Mesenteric fat pad (tissue), 1 donor: ENCODE data around the gene NAA10. TPM values are rescaled to one million over a fixed set of nuclear protein-coding genes. Genes with fewer than 3 reads are reported as not detected.

ENCODE experiments used
- DNase-seq: peaks from one replicate; pipeline ENCODE4 v3.0.0-alpha.2; 2020; ENCODE audit warnings: low spot score
- total RNA-seq: library from RNA; stranded (reverse); fragmentation: NEBNext Ultra II Directional; extraction: Animal tissue kit (Norgen Biotek cat#: 25700); gene quantifications from one replicate; pipeline ENCODE4 v1.2.1, GENCODE V29; 2021
- donor health status: DM: yes; HTN: yes; CAD: no.

The NAA10 gene
- total RNA-seq, 1 donor from 2014 or later = 118 TPM

DNA sequence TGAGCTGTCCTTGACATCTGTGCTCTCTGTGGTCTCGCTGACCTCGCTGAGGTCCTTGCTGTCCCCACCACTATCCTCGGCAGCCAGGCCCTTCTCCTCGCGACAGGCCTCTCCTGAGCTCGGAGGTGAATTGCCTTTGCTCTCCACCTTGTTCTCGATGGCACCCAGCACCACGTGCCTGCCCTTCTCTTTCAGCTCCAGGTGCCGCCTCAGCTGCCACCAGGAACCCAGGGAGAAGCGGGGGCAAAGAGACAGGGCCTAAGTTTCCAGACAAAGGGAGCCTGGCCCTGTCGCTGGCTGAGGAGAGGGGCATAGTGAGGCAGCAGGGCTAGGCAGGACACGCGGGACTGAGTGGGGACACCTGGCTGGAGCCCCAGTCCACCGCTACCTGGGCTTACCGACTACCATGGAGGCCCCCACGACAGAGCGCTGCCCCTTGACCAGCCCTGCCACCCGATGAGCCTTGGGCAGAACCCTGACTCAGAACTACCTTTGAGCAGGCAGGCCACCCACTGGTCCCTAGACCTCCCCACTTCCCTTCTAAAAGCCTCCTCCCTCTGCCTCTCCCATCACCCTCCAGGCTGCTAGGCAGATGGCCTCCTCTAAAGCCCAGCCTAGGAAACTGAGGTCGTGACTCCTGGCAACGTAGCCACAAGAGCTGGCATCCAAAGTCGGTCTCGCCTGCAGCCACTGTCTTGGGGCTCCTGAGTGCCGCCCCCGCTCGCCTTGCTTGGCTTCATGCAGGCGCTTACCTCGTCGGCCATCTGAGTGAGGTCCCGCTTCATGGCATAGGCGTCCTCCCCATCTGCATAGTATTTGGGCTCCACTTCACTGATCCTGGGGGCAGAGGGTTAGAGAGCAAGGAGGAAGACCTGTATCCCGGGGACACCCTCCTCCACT lies 4.6 kb downstream of the NAA10 start:
- no peak for DNase-seq

DNA sequence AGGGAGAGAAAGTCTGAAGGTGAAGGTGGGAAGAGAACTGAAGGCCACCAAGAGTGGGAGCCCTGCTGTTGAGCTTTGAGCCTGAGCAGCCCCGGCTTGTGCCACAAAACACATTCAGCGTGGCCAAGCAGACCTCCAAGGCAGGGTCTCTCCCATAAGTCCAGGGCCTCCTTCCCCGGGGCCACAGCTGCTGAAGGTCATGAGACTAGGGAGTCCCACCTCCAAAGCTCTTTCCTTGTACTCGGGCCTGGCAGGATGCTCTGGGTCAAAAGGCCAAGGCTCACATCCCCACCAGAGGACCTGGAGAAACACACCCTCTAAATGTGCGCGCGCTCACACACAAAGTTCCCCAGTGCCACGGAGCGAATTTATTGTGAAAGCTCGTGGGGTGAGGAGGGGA lies 5.3 kb downstream of the NAA10 start:
- no peak for DNase-seq

DNA sequence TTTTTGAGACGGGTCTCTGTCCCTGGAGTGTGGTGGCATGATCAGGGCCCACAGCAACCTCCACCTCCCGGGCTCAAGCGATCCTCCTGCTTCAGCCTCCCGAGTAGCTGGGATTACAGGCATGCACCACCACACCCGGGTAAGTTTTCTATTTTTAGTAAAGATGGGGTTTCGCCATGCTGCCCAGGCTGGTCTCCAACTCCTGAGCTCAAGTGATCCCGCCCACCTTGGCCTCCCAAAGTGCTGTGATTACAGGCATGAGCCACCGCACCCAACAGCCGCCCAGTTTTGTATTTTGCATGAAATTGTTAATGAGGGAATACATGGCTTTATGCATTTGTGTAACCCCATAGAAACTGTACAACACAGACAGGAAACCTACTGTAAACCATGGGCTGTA lies 6.0 kb downstream of the NAA10 start:
- no peak for DNase-seq

DNA sequence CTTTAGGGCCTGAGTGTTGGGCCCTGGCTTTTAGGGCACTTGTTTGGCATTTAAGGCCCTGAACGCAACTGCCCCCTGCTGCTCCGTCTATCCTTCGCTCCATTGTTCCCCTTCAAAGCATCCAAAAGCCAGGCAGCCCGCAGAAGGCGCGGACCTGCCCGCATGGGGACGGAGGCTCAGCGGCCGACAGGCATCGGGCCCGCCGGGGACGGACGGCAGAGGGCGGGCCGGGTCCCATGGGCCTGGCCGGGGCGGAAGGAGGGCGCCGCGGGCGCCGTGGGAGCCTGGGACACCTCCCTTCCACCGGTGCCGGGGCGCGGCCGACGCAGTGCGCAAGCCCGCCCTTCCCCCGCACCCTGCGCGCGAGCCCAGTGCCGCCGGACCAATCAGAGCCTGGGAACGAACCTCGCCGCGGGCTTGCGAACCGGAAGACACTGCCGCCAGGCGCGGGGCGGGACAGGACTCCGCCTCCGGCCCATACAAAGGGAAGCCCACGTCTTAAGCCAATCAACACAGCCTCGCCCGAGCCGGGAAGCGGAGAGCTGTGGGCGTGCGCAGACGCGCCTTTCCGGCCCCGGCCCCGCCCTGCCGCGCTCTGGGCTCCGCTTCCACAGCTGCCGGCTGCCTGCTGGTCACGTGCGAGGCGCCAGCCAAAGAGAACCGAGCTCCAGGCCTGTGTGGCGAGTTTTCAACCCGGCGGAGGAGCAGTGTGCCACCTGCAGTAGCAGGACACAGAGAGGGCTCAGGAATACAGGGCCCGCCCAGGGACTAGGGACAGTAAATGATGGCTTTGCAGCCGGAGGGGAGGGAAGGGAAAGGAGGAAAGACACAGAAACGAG lies 6.7 kb downstream of the NAA10 start:
- peak; percentile 98 for DNase-seq

DNA sequence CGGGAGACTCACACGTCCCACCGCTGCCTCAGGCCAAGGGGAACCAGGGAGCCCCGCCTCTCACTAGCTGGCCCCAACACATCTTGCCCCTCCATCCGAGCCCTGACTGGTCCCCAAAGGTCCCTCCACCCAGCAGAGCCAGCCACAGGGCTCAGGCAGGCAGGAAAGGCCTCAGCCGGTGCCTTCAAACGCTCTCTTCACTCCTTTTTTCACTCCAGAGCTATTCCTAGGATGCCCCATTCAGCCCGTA lies 7.2 kb downstream of the NAA10 start:
- no peak for DNase-seq

DNA sequence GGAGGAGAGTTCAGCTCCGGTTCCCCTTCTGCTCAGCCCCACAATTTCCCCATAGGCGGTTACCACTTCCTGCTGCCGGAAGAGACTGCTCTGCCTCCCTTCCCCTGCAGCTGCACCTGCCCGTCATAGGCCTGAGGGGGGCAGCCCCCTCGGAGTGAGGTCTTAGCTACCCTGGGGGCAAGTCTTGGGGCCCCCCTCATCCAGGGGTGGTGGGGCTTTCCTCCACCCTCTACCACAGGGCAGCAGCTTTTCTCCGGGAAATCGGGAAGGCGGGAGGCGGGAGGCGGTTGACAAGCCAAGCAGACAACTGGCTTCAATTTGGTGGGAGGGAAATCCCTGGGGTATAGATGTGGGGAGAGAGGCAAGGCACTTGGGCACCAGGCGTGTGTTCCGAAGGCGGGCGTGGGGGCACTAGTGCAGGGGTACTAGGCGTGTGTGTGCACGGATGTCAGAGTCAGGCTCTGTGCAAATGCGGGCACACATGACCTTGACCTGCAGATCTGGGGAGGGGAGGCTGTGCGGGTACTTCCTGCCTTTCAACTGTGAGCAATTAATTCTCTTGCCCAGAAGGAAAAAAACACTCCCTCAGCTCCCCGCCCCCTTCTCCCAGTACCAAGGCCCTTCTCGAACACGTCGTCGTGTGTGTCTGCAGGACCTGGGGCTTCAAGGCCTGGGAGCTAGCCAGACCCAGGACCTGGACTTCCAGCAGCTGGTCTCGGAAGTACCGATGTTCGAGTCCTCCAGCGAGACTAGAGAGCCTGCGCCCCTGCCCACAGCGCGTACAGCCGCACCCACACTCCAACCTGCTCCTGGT lies 7.8 kb downstream of the NAA10 start:
- DNase-seq = no peak

DNA sequence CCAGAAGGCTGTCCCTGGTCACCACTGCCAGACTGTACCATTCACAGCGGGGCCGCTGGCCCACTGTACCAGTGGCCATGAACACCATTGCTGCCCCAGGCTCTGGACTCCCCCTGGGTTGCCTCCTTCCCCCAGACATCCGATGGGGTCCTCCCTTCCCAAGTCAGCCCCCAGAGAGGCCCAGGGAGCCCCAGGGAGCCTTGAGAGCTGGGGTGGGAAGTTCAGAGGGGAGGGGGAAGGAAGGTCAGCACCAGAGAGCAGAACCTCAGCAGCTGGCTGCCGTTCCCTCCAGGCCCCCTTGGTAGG lies 8.3 kb downstream of the NAA10 start:
- DNase-seq = no peak

DNA sequence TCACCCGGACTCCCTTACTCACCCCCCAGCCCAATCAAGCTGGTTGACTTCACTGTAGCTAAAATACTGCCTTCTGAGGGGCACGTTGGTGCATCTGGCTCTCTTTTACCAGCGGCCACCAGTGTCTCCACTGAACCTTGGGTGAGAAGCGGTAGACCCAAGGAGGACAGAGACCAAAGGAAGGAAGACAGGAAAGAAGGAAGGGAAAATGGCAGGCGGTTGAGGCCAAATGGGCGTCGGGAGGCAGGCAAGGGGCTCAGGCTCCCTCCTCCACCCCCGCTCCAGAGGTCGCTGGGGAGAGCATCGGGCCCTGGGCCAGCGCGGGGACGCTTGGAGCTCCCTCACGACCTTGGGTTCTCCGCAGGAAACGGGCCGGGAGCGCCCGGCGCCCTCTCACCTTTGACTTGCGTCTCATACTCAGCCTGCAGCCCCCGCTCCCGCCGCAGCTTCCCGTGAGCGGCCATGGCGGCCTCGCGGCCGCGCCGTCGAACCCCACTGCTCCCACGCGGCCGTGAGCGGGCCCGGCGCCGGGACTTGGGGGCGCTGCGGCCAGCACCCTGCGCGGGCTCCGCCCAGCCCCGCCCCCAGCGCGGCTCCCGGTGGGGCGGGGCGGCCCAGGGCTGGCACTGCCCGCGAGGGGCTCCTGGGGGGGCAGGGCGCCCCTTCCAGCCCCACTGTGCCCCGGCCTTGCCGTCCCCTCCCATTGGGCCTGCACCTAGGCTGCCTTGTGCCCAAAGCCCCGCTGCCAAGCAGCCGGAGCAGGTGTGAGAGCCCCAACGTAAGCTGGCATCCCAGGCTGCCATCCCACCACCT lies 8.9 kb downstream of the NAA10 start, which contains the start of gene ARHGAP4:
ARHGAP4 (minus strand) TSS at position 526 of the 813 bp plus-strand sequence; CDS start at position 464, 62 bp downstream.
- DNase-seq = no peak

DNA sequence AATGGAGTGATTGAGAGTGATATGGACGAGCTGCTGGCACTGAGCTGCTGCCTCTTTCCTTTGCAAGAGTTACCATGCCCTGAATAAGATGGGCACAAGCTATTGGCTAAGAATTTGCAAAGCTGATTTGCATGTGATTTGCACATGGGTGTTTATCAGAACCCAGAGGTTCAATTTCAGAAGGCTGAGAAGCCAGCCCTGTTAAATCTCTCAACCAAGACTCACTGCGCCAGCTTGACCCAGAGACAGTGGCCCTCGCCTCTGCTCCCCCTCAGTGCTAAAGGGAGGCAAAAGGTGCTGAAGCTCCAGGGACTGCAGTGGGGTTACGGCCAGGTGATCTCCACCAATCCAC lies 9.5 kb downstream of the NAA10 start:
- DNase-seq = no peak

DNA sequence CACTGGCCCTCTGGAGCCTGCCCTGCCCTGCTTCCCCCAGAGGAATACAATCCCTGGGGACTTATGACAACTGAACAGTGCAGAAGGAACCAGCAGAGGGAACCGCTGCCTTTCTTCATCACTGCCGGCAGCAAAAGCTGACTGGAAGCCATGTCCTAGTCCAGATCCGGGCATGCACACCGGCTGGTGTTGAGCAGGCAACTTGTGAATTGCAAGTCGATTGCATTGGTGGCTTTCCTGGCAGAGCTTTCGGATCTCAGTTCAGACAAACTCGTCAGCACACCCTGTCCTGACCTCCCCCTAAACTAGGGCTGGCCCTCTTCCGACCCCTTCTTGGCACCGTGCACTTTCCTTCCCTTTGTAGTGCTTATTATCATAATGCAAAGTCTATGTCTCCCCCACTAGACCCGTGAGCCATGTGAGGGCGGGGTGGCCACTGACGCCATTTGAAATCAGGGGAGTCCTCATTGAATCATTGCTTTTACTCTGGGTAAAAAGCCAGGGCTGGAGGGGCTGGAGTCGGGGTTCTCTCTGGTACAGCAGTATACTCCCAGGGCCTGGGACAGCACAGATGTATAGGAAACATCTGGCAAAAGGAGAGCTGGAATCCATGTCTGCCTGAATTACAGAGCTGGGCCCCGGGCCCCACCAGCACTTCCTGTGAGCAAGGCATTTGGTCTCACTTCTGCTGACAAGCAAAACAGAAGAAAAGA lies 10.5 kb downstream of the NAA10 start:
- no peak for DNase-seq

DNA sequence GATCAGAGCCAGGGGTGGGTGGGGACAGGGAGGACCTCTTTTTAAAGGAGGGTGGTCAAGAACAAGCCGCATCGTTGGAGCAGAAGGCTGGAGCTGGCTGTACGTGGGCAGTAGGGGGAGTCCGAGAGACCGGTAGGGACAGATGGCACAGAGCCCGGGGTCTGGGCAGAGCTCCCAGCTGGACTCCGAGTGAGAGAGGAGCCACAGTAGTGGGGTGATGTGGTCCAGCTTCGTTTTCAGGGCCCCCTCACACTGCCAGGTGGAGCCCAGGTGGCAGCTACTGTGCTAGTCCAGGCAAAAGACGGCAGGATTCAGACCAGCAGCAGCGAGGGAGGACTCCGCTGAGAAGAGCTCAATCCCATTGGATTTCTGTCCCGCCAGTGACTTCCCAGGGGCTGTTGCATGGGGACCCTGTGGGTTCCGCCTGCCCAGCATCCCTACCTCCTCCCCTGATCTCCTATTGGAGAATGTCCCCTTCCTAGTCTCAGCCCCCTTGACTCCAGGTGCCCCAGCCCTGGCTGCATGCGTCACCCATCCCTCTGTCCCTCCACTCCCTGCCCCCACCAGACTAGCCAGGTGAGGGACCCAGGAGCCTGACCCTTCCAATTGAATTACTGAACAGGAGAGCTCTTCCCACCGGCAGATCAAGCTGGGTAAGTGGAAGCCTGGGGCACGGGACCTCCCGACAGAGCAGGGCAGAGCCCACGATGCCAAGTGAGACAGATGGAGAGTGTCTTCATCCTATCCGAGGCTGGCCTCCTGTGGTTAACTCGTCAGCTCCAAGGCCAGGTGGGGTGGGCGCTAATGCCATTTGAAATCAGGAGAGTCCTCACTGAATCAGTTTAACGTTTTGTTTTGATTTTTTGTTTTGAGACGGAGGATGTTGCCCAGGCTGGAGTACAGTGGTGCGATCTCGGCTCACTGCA lies 11.6 kb downstream of the NAA10 start:
- DNase-seq = no peak

DNA sequence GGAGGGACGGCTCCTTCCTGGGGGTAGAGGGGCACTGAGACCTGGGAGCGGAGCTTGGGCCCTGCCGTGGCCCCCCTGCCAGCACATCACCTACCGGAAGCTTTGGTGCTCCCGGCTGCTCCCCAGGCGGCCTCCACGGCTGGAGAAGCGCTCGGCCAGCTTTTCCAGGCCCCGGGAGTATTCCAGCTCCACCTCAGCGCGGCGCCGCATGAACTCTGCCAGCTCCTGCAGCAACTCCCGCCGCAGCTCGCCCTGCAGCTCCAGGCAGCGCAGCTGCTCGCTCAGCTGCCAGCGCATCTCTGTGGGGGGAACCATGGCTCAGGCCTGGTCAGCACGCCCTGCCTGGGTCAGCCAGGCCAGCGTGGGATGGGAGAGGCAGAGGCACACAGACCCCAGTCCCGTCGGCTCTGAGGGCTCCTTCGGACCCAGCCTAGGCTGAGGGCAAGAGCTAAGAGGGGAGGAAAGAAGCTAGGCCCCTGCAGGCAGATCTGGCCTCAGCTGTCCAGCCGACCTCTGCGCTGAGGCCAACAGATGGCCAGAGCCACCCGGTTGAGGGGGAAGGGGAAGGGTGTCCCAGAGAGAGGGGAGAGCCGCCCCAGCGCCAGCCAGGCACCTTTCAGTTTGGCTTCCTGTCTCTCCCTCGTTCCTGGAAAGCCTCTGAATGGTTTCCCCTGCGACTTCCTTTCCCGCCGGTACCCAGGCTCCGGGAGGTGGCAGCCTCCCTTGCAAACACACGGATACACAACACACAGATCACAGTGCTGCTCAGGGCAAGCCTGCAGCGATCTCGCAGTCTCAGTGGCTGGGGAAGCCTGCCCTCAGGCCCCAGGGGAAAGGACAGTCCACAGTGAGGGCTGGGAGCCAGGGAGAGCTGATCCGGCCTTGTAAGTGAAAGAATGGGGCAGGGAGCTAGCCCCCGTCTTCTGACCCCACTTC lies 13.1 kb downstream of the NAA10 start:
- no peak for DNase-seq

DNA sequence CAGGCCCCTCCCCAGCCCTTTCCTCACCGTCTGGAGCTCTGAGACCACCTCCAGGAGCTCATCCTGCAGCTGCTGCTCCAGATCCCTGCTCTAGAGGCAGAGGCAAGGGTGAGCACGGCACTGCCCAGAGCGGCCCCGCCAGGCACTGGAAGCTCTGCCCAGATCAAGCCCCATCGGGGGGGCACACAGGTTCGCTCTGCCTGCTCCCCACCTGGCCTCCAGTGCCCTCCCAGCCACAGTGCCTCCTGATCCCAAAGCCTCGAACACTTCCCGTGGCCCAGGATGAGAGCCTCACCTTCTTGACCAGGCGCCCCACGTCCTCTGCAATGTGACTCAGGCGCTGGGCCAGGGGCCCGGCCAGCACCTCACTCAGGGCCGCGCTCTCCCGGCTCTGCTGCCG lies 13.8 kb downstream of the NAA10 start:
- no peak for DNase-seq

DNA sequence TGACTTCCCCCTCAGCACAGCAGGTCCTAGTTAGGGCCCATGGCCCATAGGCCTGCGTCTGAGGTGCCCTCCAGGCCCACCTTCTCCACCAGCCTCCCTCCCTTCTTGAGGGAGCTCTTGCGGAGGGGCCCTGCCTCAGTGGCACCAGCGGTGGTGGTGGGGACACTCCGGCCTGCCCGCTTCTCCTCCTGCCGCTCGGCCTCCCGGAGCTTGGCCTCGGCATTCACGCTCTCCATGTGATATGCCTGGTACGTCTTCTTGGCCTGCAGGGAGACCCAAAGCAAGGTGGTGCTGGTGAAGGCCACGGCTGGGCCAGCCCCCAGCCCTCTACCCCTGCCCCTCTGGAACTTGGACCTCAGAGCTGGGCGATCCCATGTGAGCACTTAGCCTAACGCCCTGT lies 14.3 kb downstream of the NAA10 start:
- no peak for DNase-seq

DNA sequence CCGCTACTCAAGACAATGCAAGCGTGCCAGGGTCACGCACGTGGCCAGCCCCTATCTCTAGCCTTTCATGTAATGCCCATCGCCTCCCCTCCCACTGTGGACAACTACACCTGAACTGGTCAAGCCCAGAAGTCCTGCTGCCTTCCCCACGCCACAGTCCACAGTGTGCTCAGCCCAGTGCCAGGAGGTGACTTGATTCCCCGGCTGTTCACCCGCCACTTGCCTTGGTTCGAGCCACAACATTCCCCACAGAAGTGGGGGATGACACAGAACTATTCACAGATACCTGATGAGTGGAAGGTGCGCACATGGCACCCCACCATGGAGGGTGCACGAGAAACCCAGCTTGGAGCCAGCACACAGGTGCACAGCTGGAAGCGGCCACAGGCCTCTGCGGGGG lies 15.6 kb downstream of the NAA10 start:
- DNase-seq = peak; percentile 87

DNA sequence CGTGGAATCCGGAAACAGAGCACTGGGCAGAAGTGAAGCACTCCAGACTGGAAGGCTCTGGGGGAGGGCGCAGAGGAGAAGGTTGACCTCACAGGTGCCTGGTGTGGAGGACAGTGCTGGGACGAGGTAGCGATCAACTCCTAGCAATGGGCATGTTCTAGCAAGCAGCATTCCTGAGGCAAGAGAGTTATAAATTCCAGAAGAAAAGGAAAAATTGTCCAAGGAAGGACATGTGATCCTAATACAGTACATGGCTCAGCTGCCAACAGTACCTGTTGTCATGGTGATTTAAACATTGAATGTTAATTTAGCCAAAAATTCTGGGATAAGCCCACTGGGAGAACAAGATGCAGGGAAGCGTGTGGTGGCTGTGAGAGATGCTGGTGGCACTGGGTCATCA lies 17.0 kb downstream of the NAA10 start:
- DNase-seq = no peak

DNA sequence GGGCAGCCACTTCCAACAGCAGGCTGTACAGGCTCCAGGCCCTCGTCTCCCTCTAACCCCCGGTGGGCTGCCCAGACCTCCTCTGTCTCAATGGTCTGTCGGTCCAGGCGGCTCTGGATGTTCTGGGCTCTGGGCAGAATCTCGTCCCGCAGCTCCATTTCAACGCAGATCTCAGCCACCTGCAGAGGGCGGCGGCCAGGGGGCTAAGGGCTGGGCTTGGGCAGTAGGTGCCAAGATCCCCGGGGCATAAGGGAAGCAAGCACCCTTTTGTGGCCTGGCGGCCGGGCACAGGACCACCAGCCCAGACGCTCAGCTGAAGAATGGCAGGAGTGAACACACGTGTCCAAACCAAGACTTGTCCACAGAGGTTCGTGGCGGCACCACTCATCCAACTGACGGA lies 21.1 kb downstream of the NAA10 start:
- no peak for DNase-seq

DNA sequence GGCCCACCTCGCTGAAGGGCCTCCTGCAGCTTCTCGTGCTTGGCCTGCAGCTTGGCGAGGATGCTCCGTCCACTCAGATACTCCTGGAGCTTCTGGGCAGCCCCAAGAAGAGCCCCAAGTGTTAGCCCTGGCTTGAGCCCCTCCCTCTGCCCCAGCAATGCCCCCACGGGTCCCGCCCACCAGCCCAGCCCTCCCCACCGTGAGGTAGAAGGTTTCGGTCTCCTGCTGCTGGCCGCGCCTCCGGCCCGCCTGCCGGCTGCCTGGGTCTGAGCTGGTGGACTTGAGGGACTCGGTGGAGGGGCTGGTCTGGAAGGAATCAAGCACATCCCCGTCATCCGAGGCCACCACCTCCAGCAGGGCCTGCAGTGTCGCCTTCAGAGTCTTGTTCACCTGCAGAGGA lies 21.6 kb downstream of the NAA10 start:
- DNase-seq = no peak
